H1 (cell line): Measurements from ENCODE around the gene RXRA. TPM values are rescaled to one million over a fixed set of nuclear protein-coding genes. Genes with fewer than 3 reads are reported as not detected.

ENCODE experiments used
- ASH2L ChIP-seq: fragments of 200-600, 300-600 bp; sonication (generic); IDR thresholded peaks from one replicate; pipeline ENCODE4 v1.7.1; 2017; ENCODE audit warnings: low read length
- CHD1 ChIP-seq: IDR thresholded peaks from 2 replicates; pipeline ENCODE4 v1.6.1; 2012; ENCODE audit warnings: low read depth, low read length, improper control_type of control experiment
- FOSL1 ChIP-seq: IDR thresholded peaks from 2 replicates; pipeline ENCODE4 v1.6.1; 2011; ENCODE audit warnings: mild to moderate bottlenecking, low read depth, low read length, moderate library complexity; ENCODE audit not compliant: insufficient read depth
- polyA plus RNA-seq, 7 experiments: library from polyadenylated mRNA; depleted of rRNA in 3 of 7; stranded (reverse) in 5 of 7; unstranded in 2 of 7; fragments of >200 nt in 5 of 7; fragments of 200-250 nt in 2 of 7; gene quantifications; 1 replicate in 5 of 7; 2 replicates in 1 of 7; 4 replicates in 1 of 7; pipeline versions ENCODE4 v1.2.1 to v1.2.3, GENCODE V29; 2011 to 2013; ENCODE audit warnings: missing spikeins in 2 of 7, mixed read lengths in 2 of 7
- total RNA-seq: library from RNA; stranded (reverse); fragmentation: NEBNext Ultra II Directional; extraction: Animal tissue kit (Norgen Biotek cat#: 25700); gene quantifications from 2 replicates; pipeline ENCODE4 v1.2.1, GENCODE V29; 2021

The RXRA gene
- total and polyA plus RNA-seq, 2 of the 8 experiments (the other 6 are each of a cell fraction or from before 2014, with no cell fraction given), result 9.8 to 29.4 TPM

DNA sequence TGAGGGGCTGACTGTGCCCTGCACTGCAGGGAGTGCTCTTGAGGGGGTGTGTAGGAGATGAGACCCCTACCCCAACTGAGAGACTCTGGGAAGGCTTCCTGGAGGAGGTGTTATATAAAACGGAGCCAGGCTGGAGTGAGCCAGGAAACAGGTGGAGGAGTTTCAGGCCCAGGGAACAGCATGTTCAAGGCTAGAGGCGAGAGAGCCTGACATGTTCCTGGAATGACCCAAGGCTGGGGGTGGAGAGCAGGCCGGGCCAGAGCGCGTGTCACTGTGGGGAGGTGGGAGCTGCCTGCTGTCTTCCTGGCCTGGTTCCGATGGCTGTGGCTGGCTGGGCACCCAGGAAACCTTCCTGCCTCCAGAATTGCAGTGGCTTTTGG lies 48.7 kb downstream of the RXRA start (continued):
- TF ChIP-seq ASH2L, result no peak
- TF ChIP-seq FOSL1, result no peak
- TF ChIP-seq CHD1, result no peak
- TF ChIP-seq, all 59 proteins: peak for 0
